ENCODE results near the gene FIP1L1.

FIP1L1 gene

GRCh38 chr4:53507058-53507457 is 129.6 kb downstream of the FIP1L1 start:
- no peak for DNase-seq

GRCh38 chr4:53507671-53508286 is 130.3 kb downstream of the FIP1L1 start:
- DNase-seq: no peak

- DNase-seq: no peak
Measured at GRCh38 chr4:53508446-53508845, 131.0 kb downstream of the FIP1L1 start.

- no peak for DNase-seq
Measured at GRCh38 chr4:53510321-53510720, 132.9 kb downstream of the FIP1L1 start.
